HEK293 (cell line): ENCODE results near the gene SBNO2.

Experiments used
- CTCF ChIA-PET: fragments of 350-600 bp; formaldehyde crosslinking; extraction: SDS; loops from one replicate; lab custom pipeline; 2021; ENCODE audit warnings: antibody characterized with exemption; lab: Yijun Ruan, JAX
- POLR2A ChIA-PET: fragments of 300-600 bp; formaldehyde crosslinking; extraction: SDS; loops from one replicate; lab custom pipeline; 2020; ENCODE audit warnings: antibody characterized with exemption, inconsistent platforms; lab: Yijun Ruan, JAX
- H3K27ac ChIP-seq: fragments of 200-500 bp; sonication (Bioruptor generic); 2 replicates; pipeline ENCODE4 v1.5.1; 2014; ENCODE audit warnings: low read depth, low read length, control low read depth, inconsistent platforms; ENCODE audit errors: extremely low read depth
- H3K36me3 ChIP-seq, 2 experiments: fragments of 200-500 bp in 1 of 2; sonication (Bioruptor generic) in 1 of 2; 1 replicate in 1 of 2; 2 replicates in 1 of 2; pipeline ENCODE4 v1.5.1; 2014 to 2017; ENCODE audit warnings: inconsistent platforms in 2 of 2, low read length in 2 of 2; ENCODE audit not compliant: control insufficient read depth in 2 of 2, insufficient read depth in 1 of 2
- H3K4me1 ChIP-seq: fragments of 200-500 bp; sonication (Bioruptor generic); 2 replicates; pipeline ENCODE4 v1.5.1; 2014; ENCODE audit warnings: mild to moderate bottlenecking, low read length, inconsistent platforms; ENCODE audit not compliant: control insufficient read depth, insufficient read depth
- H3K4me3 ChIP-seq: 2 replicates; pipeline ENCODE4 v1.5.1; 2011; ENCODE audit warnings: low read depth, mild to moderate bottlenecking, control low read depth, low read length, moderate library complexity
- H3K9me3 ChIP-seq: fragments of 200-500 bp; sonication (Bioruptor generic); 2 replicates; pipeline ENCODE4 v1.5.1; 2014; ENCODE audit warnings: low read depth, low read length, inconsistent platforms; ENCODE audit not compliant: control insufficient read depth, insufficient read depth
- GLIS1 ChIP-seq: fragments of 450-650 bp; formaldehyde crosslinking; IDR thresholded peaks from 2 replicates; pipeline ENCODE4 v1.5.1; 2016; ENCODE audit warnings: missing biosample characterization, missing genetic modification characterization
- KLF16 ChIP-seq: fragments of 450-650 bp; formaldehyde crosslinking; IDR thresholded peaks from 2 replicates; pipeline ENCODE4 v1.5.1; 2017; ENCODE audit warnings: missing biosample characterization, missing genetic modification characterization
- KLF7 ChIP-seq: fragments of 450-650 bp; formaldehyde crosslinking; IDR thresholded peaks from 2 replicates; pipeline ENCODE4 v1.5.1; 2016; ENCODE audit warnings: missing biosample characterization, missing genetic modification characterization, borderline replicate concordance
- ZBTB26 ChIP-seq: fragments of 450-650 bp; formaldehyde crosslinking; optimal IDR thresholded peaks from 2 replicates; pipeline ENCODE3; 2016; ENCODE audit warnings: missing biosample characterization, mild to moderate bottlenecking, missing genetic modification characterization
- ZFP69B ChIP-seq: fragments of 450-650 bp; formaldehyde crosslinking; IDR thresholded peaks from 2 replicates; pipeline ENCODE4 v1.5.1; 2016; ENCODE audit warnings: missing biosample characterization, missing genetic modification characterization
- ZNF121 ChIP-seq: fragments of 450-650 bp; formaldehyde crosslinking; IDR thresholded peaks from 2 replicates; pipeline ENCODE4 v1.5.1; 2016; ENCODE audit warnings: missing biosample characterization, missing genetic modification characterization
- ZNF169 ChIP-seq: fragments of 450-650 bp; formaldehyde crosslinking; IDR thresholded peaks from 2 replicates; pipeline ENCODE4 v1.5.1; 2016; ENCODE audit warnings: missing biosample characterization, missing genetic modification characterization
- ZNF174 ChIP-seq: fragments of 450-650 bp; formaldehyde crosslinking; IDR thresholded peaks from 2 replicates; pipeline ENCODE4 v1.5.0; 2017; ENCODE audit warnings: missing biosample characterization, mild to moderate bottlenecking, missing genetic modification characterization
- ZNF221 ChIP-seq: fragments of 450-650 bp; formaldehyde crosslinking; IDR thresholded peaks from 2 replicates; pipeline ENCODE4 v1.5.1; 2017; ENCODE audit warnings: missing biosample characterization, missing genetic modification characterization, borderline replicate concordance
- ZNF24 ChIP-seq: fragments of 450-650 bp; formaldehyde crosslinking; IDR thresholded peaks from 2 replicates; pipeline ENCODE4 v1.5.1; 2016; ENCODE audit warnings: missing biosample characterization, missing genetic modification characterization
- ZNF501 ChIP-seq: fragments of 450-650 bp; formaldehyde crosslinking; IDR thresholded peaks from 2 replicates; pipeline ENCODE4 v1.5.1; 2016; ENCODE audit warnings: missing biosample characterization, missing genetic modification characterization
- ZNF510 ChIP-seq: fragments of 450-650 bp; formaldehyde crosslinking; IDR thresholded peaks from 2 replicates; pipeline ENCODE4 v1.5.1; 2018; ENCODE audit warnings: mild to moderate bottlenecking, missing genetic modification characterization, missing biosample characterization; ENCODE audit not compliant: insufficient replicate concordance
- ZNF571 ChIP-seq: fragments of 450-650 bp; formaldehyde crosslinking; IDR thresholded peaks from 2 replicates; pipeline ENCODE4 v1.5.0; 2017; ENCODE audit warnings: missing biosample characterization, missing genetic modification characterization
- ZNF639 ChIP-seq: fragments of 450-650 bp; formaldehyde crosslinking; IDR thresholded peaks from 2 replicates; pipeline ENCODE4 v1.5.1; 2016; ENCODE audit warnings: missing biosample characterization, missing genetic modification characterization
- ZNF658 ChIP-seq: fragments of 450-650 bp; formaldehyde crosslinking; IDR thresholded peaks from 2 replicates; pipeline ENCODE4; 2016; ENCODE audit warnings: missing biosample characterization, missing genetic modification characterization
- ZSCAN16 ChIP-seq: fragments of 450-650 bp; formaldehyde crosslinking; IDR thresholded peaks from 2 replicates; pipeline ENCODE4 v1.5.1; 2016; ENCODE audit warnings: missing biosample characterization, missing genetic modification characterization

SBNO2 gene

GRCh38 chr19:1060689-1061088, 113.4 kb downstream of the SBNO2 start:
- ChIA-PET POLR2A (interaction anchor here (0.7 kb wide), 1 partner anchor 9 kb away, joined by 5 read pairs; no protein-coding TSS in a partner anchor), CTCF (no interaction called here)
- Histone ChIP-seq H3K4me1 (no peaks in the 10 kb centered on the region), H3K9me3 (no peaks in the 10 kb centered on the region), H3K36me3 (peaks cover 0 to 32% of the 10 kb centered on the region in 2 experiments; a peak in 2 of 3 replicates), H3K27ac (no peak overlapping the region), H3K4me3 (no peak overlapping the region)
- no peak for TF ChIP-seq ZNF510 (tag by site-specific recombination)
- TF ChIP-seq ZFP69B (tag by site-specific recombination): no peak
- no peak for TF ChIP-seq ZNF571 (tag by site-specific recombination)
- no peak for TF ChIP-seq ZNF121
- no peak for TF ChIP-seq ZSCAN16 (tag by site-specific recombination)
- TF ChIP-seq KLF16: no peak
- no peak for TF ChIP-seq ZNF169 (tag by site-specific recombination)
- TF ChIP-seq ZNF658: no peak
- TF ChIP-seq KLF7: no peak

- no peaks in the 10 kb centered on the region for H3K4me1 ChIP-seq
- no peak for TF ChIP-seq ZNF639 (tag by site-specific recombination)
- no peak for TF ChIP-seq ZNF501 (tag by site-specific recombination)
- TF ChIP-seq ZNF24 (tag by site-specific recombination): no peak
- TF ChIP-seq ZNF174: no peak
- TF ChIP-seq ZNF221 (tag by site-specific recombination): no peak
- TF ChIP-seq GLIS1 (tag by site-specific recombination): peak; percentile 88
- TF ChIP-seq ZBTB26 (tag by site-specific recombination): no peak
- TF ChIP-seq, all 188 proteins: peak for 1
- Histone ChIP-seq H3K4me3 (no peak overlapping the region), H3K27ac (no peak overlapping the region), H3K9me3 (no peaks in the 10 kb centered on the region), H3K36me3 (peaks cover 0 to 44% of the 10 kb centered on the region in 2 experiments; a peak in 2 of 3 replicates)
- POLR2A ChIA-PET: no interaction called here
- CTCF ChIA-PET: interaction anchor here (0.9 kb wide), 1 partner anchor 137 kb away, joined by 3 read pairs; no protein-coding TSS in a partner anchor
Measured at GRCh38 chr19:1058112-1058511, 116.0 kb downstream of the SBNO2 start.
